Measurements from ENCODE around the gene IQCH.

DNA sequence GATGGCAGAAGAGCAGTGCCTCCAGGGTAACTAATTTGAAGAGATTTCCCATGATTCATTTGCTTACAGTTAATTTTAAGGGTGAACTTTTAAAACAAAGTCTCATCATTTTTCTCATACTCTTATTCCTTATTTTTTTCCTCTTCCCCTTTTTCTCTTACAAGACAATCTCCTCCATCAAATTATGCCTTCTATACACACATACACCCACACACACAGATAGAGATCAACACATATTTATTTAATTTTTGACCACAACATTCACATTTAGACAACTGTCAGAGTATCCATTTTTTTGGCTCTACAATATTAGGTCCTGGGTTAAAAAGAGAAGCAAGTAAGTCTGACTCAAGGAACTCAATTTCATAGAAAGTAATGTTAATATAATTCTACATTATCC is 37.7 kb upstream of the IQCH start:
- TF ChIP-seq EP300 (IDR thresholded peaks at IDR 0.05; ENCODE audit: borderline replicate concordance in 1 of 2, low read depth in 1 of 2, low read length in 1 of 2) (no peak), CTCF (IDR thresholded peaks at IDR 0.05) (no peak), FOXM1 (IDR thresholded peaks at IDR 0.05; ENCODE audit: low read depth) (no peak), POLR2AphosphoS5 (IDR thresholded peaks at IDR 0.05; ENCODE audit: low read depth, low read length) (no peak)
